Measurements from ENCODE around the gene NHLH2. TPM values are rescaled to one million over a fixed set of nuclear protein-coding genes. Genes with fewer than 3 reads are reported as not detected.

Gene NHLH2
- total RNA-seq, 2 donors from 2014 or later, result not detected

DNA sequence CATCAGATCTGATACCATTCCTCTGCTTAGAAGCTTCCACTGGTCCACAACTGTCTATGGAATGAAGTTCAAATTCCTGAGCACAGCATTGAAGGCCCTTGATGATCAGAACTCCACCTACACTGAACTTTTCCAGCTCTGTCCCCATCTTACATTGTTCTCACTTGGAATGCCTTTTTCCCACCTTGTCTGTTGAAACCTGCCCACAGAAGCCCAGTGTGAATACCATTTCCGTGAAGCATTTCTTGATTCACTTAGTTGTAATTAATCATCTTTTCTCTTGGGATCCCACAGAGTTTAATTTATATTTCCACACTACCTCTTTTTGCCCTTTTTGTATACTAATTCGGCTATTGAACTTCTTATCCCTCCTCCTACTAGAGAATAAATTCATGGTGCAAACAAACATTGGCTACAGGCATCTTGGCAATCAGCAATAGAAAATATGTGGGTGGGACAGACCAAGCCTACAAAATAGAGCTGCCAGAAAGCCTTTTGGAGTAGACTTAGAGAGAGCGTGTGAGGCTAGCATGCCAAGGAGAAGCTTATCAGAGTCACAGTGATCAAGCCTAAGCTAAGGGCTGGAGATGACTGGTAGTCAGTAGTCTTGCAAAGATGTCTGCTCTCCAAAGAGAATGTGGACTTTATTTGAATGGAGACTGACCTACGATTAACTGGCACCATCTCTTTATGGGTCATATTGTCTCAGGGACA is 26.1 kb downstream of the NHLH2 start:
- no peak for ATAC-seq
- 38 to 64% methylated on average over 4 of the region's 4 CpGs for WGBS, 2 donors
- Histone ChIP-seq H3K9me3 (no peaks in the 10 kb centered on the region), H3K27me3 (no peaks in the 10 kb centered on the region), H3K36me3 (replicated peaks in 1 of 2; ENCODE audit: insufficient read depth in 1 of 2, low read depth in 2 of 2) (no peaks in the 10 kb centered on the region), H3K4me1 (peaks cover 27% of the 10 kb centered on the region), H3K4me3 (no peak overlapping the region), H3K27ac (no peak overlapping the region)
- TF ChIP-seq, protein P1, sequence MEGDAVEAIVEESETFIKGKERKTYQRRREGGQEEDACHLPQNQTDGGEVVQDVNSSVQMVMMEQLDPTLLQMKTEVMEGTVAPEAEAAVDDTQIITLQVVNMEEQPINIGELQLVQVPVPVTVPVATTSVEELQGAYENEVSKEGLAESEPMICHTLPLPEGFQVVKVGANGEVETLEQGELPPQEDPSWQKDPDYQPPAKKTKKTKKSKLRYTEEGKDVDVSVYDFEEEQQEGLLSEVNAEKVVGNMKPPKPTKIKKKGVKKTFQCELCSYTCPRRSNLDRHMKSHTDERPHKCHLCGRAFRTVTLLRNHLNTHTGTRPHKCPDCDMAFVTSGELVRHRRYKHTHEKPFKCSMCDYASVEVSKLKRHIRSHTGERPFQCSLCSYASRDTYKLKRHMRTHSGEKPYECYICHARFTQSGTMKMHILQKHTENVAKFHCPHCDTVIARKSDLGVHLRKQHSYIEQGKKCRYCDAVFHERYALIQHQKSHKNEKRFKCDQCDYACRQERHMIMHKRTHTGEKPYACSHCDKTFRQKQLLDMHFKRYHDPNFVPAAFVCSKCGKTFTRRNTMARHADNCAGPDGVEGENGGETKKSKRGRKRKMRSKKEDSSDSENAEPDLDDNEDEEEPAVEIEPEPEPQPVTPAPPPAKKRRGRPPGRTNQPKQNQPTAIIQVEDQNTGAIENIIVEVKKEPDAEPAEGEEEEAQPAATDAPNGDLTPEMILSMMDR (IDR thresholded peaks at IDR 0.05), result no peak
- TF ChIP-seq POLR2A (IDR thresholded peaks at IDR 0.05), result no peak
- intact Hi-C loops (cut with DNase I), result no loop called here
- no peak for DNase-seq

DNA sequence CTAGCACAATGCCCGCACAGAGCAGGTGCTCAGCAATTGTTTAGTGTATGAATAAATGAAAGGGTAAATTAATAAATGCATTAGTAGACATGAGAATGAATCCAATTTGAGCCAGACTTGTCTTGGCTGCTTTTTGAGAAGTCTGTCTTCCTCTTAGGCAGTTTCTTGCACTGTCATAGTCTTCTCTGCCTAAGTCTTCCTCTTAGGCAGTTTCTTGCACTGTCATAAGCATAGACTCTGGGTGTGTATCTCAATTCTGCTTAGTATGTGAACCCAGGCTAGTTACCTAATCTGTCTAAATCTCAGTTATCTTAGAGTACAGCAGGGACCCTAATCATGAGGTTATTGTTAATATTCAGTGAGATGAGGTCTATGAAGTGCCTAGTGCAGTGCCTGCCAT is 27.2 kb downstream of the NHLH2 start:
- no peak overlapping the region for H3K4me3 ChIP-seq
- no peaks in the 10 kb centered on the region for H3K9me3 ChIP-seq
- TF ChIP-seq, protein P1 (IDR thresholded peaks at IDR 0.05), result no peak
- no peak for TF ChIP-seq POLR2A (IDR thresholded peaks at IDR 0.05)
- no peaks in the 10 kb centered on the region for H3K36me3 ChIP-seq (replicated peaks in 1 of 2; ENCODE audit: insufficient read depth in 1 of 2, low read depth in 2 of 2)
- no peaks in the 10 kb centered on the region for H3K27me3 ChIP-seq
- H3K4me1 ChIP-seq, result peaks cover 29% of the 10 kb centered on the region
- no peak overlapping the region for H3K27ac ChIP-seq
- WGBS, 2 donors, result 92 to 97% methylated on average over 1 of the region's 1 CpG
- intact Hi-C loops (cut with DNase I), result no loop called here
- ATAC-seq, result no peak
- DNase-seq, result no peak

DNA sequence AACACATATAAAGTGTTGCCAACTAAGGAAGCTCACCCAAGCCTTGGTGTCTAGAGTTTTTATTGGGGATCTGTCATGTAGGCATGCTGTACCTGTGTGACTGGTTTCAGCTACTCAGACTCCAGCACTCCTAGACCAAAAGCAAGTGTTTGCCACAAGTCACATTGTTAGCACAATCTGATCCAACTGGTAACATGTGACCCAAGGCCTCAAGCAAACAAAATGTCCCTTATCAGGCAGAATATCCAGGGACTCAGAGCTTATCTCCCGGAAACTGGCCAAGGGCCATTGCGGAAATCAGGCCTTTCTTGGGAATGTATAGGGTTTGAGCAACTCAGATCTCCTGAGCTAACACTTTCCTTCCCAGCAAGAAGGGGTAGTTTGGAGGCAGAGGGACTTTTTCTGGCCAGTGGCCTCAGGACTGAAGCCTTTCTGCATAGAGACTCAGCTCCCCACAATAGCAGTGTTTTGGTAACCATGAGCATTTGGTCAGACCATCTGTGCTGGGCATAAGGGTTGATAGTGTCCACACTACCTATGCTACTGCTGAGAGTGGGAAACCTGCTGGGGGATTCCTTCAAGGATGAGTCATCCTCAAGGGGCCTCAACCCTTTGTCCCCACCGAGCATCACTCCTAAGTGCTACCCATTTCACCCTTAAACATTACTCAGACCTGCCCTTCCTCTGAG is 29.6 kb downstream of the NHLH2 start:
- Histone ChIP-seq H3K4me3 (no peak overlapping the region), H3K9me3 (no peaks in the 10 kb centered on the region), H3K27me3 (no peaks in the 10 kb centered on the region), H3K4me1 (peaks cover 29% of the 10 kb centered on the region), H3K27ac (peak overlapping the region in 3 of 4 donors; percentile 43 to 66 (median 65)), H3K36me3 (replicated peaks in 1 of 2; ENCODE audit: insufficient read depth in 1 of 2, low read depth in 2 of 2) (no peaks in the 10 kb centered on the region)
- peak; percentile 92 for ATAC-seq
- no peak for TF ChIP-seq POLR2A (IDR thresholded peaks at IDR 0.05)
- TF ChIP-seq, protein P1 (IDR thresholded peaks at IDR 0.05), result no peak
- DNase-seq, result peak; percentile 68 to 78 (median 73)
- intact Hi-C loops (cut with DNase I), result no loop called here
- WGBS, 2 donors, result 33 to 47% methylated on average over 3 of the region's 3 CpGs

DNA sequence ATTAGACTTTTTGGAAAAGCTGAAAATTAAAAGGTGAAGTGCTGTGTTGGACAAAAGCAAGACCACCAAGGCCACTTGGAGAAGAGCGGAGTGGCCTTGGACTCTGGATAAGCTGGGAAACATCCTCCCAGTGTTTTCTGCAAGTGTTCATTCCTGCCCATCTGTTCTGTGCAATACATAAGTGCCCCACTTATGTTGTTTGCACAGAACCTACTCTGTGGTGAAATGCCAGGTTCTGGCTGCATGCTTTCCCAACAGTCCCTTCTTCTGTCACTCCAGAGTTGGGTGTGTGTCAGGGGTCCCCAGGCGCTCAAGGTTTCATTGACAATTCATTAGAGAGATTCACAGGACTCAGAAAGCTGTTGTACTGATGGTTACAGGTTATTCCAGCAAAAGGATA is 30.3 kb downstream of the NHLH2 start:
- no peaks in the 10 kb centered on the region for H3K27me3 ChIP-seq
- H3K4me1 ChIP-seq, result peaks cover 25% of the 10 kb centered on the region
- intact Hi-C loops (cut with DNase I), result no loop called here
- TF ChIP-seq, protein P1 (IDR thresholded peaks at IDR 0.05), result no peak
- no peak for TF ChIP-seq POLR2A (IDR thresholded peaks at IDR 0.05)
- WGBS, 2 donors, result 45 to 54% methylated on average over 2 of the region's 2 CpGs
- H3K9me3 ChIP-seq, result no peaks in the 10 kb centered on the region
- ATAC-seq, result peak; percentile 14
- H3K36me3 ChIP-seq (replicated peaks in 1 of 2; ENCODE audit: insufficient read depth in 1 of 2, low read depth in 2 of 2), result no peaks in the 10 kb centered on the region
- H3K27ac ChIP-seq, result peak overlapping the region; percentile 43 to 66 (median 58)
- peak in 1 of 4 donors; percentile 35 for DNase-seq
- no peak overlapping the region for H3K4me3 ChIP-seq

Data from body of pancreas (tissue), 4 donors.